Loucy (cell line): ENCODE data around the gene BPI.
"Not testable (repeated sequence)": the region's sequence is repeated elsewhere in the genome, so short reads cannot be mapped to it uniquely, and the experiment has no call there.

Experiments
- H2AFZ ChIP-seq: fragments of 200-600 bp; sonication (generic); 2 replicates; pipeline ENCODE4 v1.6.0; 2016; ENCODE audit warnings: antibody characterized with exemption, mild to moderate bottlenecking, low read length, moderate library complexity
- H3F3A ChIP-seq: fragments of 200-600 bp; 2 replicates; pipeline ENCODE4 v1.6.0; 2016; ENCODE audit warnings: antibody characterized with exemption, low read depth, mild to moderate bottlenecking
- H3K27me3 ChIP-seq: fragments of 200-600 bp; sonication (generic); 2 replicates; pipeline ENCODE4 v1.6.1; 2014; ENCODE audit warnings: low read length, mild to moderate bottlenecking; ENCODE audit not compliant: insufficient read depth, poor library complexity, severe bottlenecking
- H3K36me3 ChIP-seq: fragments of 200-600 bp; sonication (generic); 2 replicates; pipeline ENCODE4 v1.6.1; 2016; ENCODE audit warnings: low read length; ENCODE audit not compliant: insufficient read depth
- H3K4me1 ChIP-seq: fragments of 200-600 bp; sonication (generic); 2 replicates; pipeline ENCODE4 v1.5.1; 2014; ENCODE audit warnings: low read length, mild to moderate bottlenecking; ENCODE audit not compliant: insufficient read depth, poor library complexity, severe bottlenecking
- H3K4me2 ChIP-seq: fragments of 200-600 bp; sonication (generic); 2 replicates; pipeline ENCODE4 v1.6.0; 2014; ENCODE audit warnings: antibody characterized with exemption, low read length, low read depth, mild to moderate bottlenecking; ENCODE audit not compliant: poor library complexity, severe bottlenecking
- H3K4me3 ChIP-seq: fragments of 200-600 bp; sonication (generic); 2 replicates; pipeline ENCODE4 v1.5.1; 2014; ENCODE audit warnings: low read length, mild to moderate bottlenecking, mixed read lengths; ENCODE audit not compliant: poor library complexity, severe bottlenecking
- H3K79me2 ChIP-seq: fragments of 200-600 bp; sonication (generic); 2 replicates; pipeline ENCODE4 v1.6.1; 2014; ENCODE audit warnings: low read length; ENCODE audit not compliant: insufficient read depth
- H3K9ac ChIP-seq: fragments of 200-600 bp; sonication (generic); 2 replicates; pipeline ENCODE4 v1.6.0; 2014; ENCODE audit warnings: mild to moderate bottlenecking, low read depth, low read length, moderate library complexity; ENCODE audit not compliant: poor library complexity, severe bottlenecking
- H3K9me2 ChIP-seq: fragments of 200-600 bp; sonication (generic); replicated peaks from 2 replicates; pipeline ENCODE4 v1.6.1; 2016; ENCODE audit warnings: low read depth, low read length, mixed read lengths
- H3K9me3 ChIP-seq: fragments of 200-600 bp; sonication (generic); 2 replicates; pipeline ENCODE4 v1.6.1; 2014; ENCODE audit warnings: mild to moderate bottlenecking, antibody characterized with exemption, low read length, low read depth; ENCODE audit not compliant: insufficient read depth
- H4K20me1 ChIP-seq: fragments of 200-600 bp; sonication (generic); 2 replicates; pipeline ENCODE4 v1.6.0; 2014; ENCODE audit warnings: antibody characterized with exemption, low read length, mild to moderate bottlenecking; ENCODE audit not compliant: insufficient read depth, poor library complexity, severe bottlenecking
- EZH2phosphoT487 ChIP-seq: fragments of 200-600 bp; IDR thresholded peaks from 2 replicates; pipeline ENCODE4 v1.6.1; 2018; ENCODE audit warnings: antibody characterized with exemption, mild to moderate bottlenecking, moderate library complexity, borderline replicate concordance
- TF ChIP-seq, protein P1 (sequence below): fragments of 200-600 bp; sonication (generic); conservative IDR thresholded peaks from 2 replicates; pipeline ENCODE4 v1.5.1; 2014; ENCODE audit warnings: mild to moderate bottlenecking, antibody characterized with exemption, low read length

BPI gene

GRCh38 chr20:38313676-38314075 lies 9.7 kb downstream of the BPI start:
- no peaks in the 10 kb centered on the region for H3F3A ChIP-seq
- no peak overlapping the region for H3K9ac ChIP-seq
- H3K4me2 ChIP-seq = no peak overlapping the region
- no peaks in the 10 kb centered on the region for H3K36me3 ChIP-seq
- no peak overlapping the region for H3K4me3 ChIP-seq
- H3K9me3 ChIP-seq = no peaks in the 10 kb centered on the region
- H2AFZ ChIP-seq = no peak overlapping the region
- no peaks in the 10 kb centered on the region for H3K27me3 ChIP-seq
- no peaks in the 10 kb centered on the region for H3K9me2 ChIP-seq
- H3K4me1 ChIP-seq = no peaks in the 10 kb centered on the region
- no peaks in the 10 kb centered on the region for H3K79me2 ChIP-seq
- H4K20me1 ChIP-seq = no peaks in the 10 kb centered on the region
- TF ChIP-seq, protein P1, sequence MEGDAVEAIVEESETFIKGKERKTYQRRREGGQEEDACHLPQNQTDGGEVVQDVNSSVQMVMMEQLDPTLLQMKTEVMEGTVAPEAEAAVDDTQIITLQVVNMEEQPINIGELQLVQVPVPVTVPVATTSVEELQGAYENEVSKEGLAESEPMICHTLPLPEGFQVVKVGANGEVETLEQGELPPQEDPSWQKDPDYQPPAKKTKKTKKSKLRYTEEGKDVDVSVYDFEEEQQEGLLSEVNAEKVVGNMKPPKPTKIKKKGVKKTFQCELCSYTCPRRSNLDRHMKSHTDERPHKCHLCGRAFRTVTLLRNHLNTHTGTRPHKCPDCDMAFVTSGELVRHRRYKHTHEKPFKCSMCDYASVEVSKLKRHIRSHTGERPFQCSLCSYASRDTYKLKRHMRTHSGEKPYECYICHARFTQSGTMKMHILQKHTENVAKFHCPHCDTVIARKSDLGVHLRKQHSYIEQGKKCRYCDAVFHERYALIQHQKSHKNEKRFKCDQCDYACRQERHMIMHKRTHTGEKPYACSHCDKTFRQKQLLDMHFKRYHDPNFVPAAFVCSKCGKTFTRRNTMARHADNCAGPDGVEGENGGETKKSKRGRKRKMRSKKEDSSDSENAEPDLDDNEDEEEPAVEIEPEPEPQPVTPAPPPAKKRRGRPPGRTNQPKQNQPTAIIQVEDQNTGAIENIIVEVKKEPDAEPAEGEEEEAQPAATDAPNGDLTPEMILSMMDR = no peak
- TF ChIP-seq EZH2phosphoT487 = no peak

- H2AFZ ChIP-seq, H4K20me1 ChIP-seq: not testable (repeated sequence)
These were observed 10.4 kb downstream of the BPI start for GRCh38 chr20:38314350-38314749.

DNA sequence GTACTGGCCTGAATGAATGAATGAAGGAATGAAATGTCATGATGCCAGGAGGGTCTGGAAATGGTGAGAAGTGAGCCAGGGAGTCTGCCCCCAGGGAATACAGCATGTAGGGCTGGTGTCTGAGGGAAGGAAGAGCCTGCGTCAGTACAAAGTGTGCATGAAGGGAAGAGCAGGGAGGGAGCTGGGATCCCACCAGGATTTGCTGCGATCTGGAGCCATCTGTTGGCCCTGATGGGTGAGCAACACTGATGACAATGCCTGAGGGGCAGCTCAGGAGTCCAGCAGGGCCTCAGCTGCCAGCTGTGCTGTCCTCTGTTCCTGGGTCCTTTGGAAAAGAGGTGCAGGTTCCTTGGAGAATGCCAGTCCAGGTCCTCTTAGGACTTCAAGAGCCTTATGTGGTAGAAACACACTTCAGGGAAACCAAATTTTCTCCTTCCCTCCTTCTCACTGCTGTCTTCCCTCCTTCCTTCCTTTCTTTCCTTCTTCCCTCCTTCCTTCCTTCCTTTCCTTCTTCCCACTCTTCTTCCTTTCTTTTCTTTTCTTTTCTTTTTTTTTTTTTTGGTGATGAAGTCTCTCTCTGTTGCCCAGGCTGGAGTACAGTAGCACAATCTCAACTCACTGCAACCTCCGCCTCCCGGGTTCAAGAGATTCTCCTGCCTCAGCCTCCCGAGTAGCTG lies 11.5 kb downstream of the BPI start:
- H3K9me3 ChIP-seq = no peaks in the 10 kb centered on the region
- H4K20me1 ChIP-seq = no peaks in the 10 kb centered on the region
- H3K27me3 ChIP-seq = no peaks in the 10 kb centered on the region
- no peak overlapping the region for H3K9ac ChIP-seq
- H3F3A ChIP-seq = no peaks in the 10 kb centered on the region
- H3K4me1 ChIP-seq = no peaks in the 10 kb centered on the region
- TF ChIP-seq, protein P1 = no peak
- no peak for TF ChIP-seq EZH2phosphoT487
- H3K4me2 ChIP-seq = no peak overlapping the region
- H3K36me3 ChIP-seq = no peaks in the 10 kb centered on the region
- no peaks in the 10 kb centered on the region for H3K9me2 ChIP-seq
- H3K79me2 ChIP-seq = no peaks in the 10 kb centered on the region
- H2AFZ ChIP-seq = no peak overlapping the region
- no peak overlapping the region for H3K4me3 ChIP-seq

More at GRCh38 chr20:38314350-38314749, 10.4 kb downstream of the BPI start:
- H3K79me2 ChIP-seq, H3K27me3 ChIP-seq, H3K9me2 ChIP-seq, H3K9me3 ChIP-seq, H3K4me1 ChIP-seq, H3K4me3 ChIP-seq, H3K9ac ChIP-seq, H3K4me2 ChIP-seq, H3K36me3 ChIP-seq, H3F3A ChIP-seq: not testable (repeated sequence)

- no peaks in the 10 kb centered on the region for H3K27me3 ChIP-seq
- H3F3A ChIP-seq = no peaks in the 10 kb centered on the region
- H3K9ac ChIP-seq = no peak overlapping the region
- H3K79me2 ChIP-seq = no peaks in the 10 kb centered on the region
- TF ChIP-seq EZH2phosphoT487 = no peak
- TF ChIP-seq, protein P1 = no peak
- no peak overlapping the region for H3K4me2 ChIP-seq
- H3K9me2 ChIP-seq = no peaks in the 10 kb centered on the region
- H3K4me3 ChIP-seq = no peak overlapping the region
- H3K9me3 ChIP-seq = no peaks in the 10 kb centered on the region
- no peak overlapping the region for H2AFZ ChIP-seq
- no peaks in the 10 kb centered on the region for H3K4me1 ChIP-seq
- no peaks in the 10 kb centered on the region for H3K36me3 ChIP-seq
- H4K20me1 ChIP-seq = no peaks in the 10 kb centered on the region
These were observed 12.4 kb downstream of the BPI start for GRCh38 chr20:38316341-38316740.
